ENCODE data around the gene SRSF4.

GRCh38 chr1:29152046-29152805 lies 29.5 kb downstream of the SRSF4 start:
- TF ChIP-seq CTCF (IDR thresholded peaks at IDR 0.05) = no peak
- TF ChIP-seq POLR2A (IDR thresholded peaks at IDR 0.05) = no peak
- TF ChIP-seq POLR2AphosphoS5 (IDR thresholded peaks at IDR 0.05) = no peak
